DMS79 (cell line): ENCODE measurements around the gene CRACDL.

ENCODE experiments used
- DNase-seq: peaks from one replicate; lab custom pipeline; 2025; lab: John Stamatoyannopoulos, UW

Gene CRACDL

DNA sequence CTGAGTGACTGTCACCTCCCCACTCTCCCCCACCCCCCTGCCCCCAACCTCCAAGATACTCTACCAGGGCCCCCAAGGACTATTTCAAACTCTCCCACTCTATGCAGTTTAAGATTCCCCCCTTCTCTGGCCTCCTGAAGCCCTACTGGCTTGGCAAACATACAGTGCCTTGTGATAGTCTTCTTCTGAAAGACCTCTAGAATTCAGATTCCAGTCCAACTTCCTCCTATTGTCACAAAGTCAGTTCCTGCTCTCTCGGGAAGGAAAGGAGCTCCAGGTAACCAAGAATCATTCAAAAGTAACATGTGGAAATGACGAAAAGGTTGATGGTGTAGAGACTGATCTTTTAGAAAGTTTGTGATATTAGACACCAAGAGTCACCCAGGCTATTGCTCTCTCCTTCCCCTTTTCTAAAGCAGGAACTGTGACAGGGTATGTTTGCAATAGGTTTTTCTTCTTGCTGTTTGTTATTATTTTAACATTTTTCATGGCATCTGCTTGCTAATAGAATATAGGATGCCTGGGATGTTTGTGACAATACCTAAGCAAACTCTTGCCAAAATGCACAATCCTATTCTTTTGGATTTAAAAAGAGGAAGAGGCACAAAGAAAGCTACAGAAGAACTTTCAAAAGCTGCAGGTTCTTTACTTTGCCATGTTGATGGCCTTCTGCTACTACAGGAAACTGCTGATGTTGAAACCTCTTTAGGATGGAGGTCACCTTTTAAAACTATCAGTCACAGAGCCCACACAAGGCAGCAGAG lies 111.6 kb downstream of the CRACDL start:
- DNase-seq: no peak

DNA sequence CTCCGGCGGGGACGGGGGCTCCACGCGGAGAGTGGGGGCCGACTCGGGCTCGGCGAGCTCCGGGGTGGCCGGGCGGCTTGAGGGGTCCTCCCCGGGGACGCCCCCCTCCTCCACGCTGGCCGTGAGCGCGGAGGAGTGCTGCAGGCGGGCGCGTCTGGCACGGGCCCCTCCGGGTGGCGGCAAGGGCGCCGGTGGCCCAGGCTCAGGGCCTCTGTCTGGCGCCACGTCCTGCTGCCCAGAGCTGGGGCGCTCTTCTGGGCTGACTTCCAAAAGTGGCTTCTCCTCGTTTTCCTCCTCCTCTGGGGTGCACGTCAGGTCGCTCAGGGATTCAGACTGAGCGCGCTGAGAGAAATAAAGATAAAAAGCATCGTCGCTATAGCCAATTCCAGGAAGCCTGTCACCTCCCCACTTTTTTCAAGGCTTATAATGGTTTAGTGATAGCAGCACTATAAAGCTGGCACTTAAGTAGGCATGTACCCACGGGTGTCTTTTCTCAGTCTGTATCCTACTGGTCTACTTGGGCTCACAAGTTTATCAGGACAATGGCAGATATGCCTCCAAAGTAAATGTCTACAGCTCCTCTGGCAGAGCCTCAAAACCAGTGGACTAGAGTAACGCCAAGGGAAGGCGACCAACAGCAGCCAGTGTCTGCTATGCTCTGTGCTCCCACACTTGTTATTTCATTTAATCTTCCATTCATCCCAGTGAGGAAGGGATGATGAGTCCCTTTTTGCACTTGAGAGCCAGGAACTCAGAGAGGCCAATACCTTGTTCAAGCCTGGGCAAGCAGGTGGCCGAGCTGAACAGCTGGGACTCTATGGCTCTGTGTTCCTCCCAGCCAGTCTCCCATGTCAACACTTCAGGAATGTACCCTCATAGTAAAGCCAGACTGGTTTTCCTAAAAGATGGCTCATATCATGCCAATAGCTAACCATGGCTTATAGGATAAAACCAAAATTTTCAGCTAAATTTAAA lies 112.5 kb downstream of the CRACDL start:
- DNase-seq: no peak

DNA sequence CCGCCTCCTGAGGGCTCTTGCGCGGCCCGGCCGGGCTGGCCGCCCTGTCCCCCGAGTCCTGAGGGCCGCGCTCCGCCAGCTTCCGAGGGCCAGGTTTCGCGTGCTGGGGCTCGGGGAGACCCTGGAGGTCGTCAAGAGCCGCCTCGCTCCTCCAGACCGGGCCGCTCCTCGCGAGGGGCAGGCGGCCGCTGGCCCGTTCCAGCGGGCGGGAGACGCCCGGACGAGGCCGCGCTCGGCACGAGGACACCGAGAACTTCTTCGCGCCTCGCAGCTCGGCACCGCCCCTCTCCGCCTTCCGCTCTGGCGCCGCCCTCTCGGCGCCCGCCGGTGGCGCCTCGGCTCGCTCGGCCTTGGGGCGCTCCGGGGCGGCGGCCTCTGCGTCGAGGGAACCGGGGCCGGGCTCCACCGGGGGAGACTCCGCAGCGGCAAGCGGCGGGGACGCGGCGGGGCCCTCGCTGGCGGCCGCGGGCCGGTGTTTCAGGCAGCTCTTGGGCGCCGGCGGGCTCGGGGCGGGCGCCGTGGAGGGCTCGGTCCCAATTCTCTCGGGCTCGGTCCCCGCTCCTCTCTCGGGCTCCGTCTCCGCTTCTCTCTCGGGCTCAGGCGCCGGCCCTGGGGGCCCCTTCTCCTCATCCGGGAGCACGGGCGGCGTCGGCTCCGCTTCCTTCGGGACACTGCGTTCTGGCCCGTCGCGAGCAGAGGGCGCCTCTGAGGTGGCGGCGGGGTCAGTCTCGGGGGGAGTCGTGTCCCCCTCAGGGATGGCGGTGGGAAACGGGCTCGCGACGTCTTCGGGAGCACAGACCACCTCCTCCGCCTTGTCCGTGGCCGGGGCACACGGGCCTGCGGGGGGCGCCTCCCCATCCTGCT lies 113.5 kb downstream of the CRACDL start:
- DNase-seq: no peak

DNA sequence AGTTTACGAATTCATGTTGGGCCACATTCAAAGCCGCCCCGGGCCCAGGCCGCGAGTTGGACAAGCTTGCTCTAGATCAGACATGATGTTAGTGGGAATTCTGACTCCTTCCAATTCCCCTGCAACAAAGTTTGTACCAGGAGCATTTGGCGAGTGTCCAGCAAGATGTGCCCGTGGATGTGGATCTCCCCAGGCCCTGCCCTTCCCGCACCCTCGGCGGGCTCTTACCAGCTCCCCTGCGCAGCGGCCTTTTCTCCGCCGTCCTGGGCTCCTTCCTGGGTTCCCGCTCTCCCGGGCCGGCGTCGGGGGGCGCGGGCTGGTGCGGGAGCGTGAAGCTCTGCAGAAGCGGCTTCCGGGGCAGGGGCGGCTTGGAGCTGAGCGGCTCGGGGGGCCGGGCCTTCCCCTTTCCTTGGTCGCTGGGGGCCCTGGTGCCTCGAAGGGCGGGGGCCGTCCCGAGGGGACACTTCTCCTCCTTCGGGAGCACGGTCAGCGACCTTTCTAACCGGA lies 114.3 kb downstream of the CRACDL start:
- DNase-seq: no peak

DNA sequence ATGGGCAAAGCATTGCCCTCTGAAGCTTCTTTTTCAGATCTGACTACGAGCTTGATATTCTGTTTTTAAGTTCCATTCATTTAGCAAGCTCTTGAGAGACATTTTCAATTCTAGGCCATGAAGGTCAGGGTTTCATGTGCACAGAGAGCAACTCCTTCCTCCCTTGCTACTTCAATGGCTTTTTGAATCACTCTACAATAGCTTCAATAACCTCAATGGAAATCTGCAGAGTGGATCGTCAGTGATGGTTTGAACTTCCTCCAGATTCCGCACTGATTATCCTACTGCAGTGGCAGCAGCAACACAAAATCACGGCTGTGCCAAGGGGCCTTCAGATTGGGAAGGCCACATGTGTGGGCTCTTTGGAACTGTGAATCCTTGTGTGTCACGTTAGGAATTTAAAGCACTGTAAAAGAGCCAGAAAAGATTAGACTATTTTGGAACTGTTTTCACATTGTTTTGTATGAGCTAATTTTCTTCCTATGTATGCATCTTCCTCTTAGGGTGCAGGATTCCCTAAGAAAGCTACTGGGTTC lies 116.7 kb downstream of the CRACDL start:
- no peak for DNase-seq

DNA sequence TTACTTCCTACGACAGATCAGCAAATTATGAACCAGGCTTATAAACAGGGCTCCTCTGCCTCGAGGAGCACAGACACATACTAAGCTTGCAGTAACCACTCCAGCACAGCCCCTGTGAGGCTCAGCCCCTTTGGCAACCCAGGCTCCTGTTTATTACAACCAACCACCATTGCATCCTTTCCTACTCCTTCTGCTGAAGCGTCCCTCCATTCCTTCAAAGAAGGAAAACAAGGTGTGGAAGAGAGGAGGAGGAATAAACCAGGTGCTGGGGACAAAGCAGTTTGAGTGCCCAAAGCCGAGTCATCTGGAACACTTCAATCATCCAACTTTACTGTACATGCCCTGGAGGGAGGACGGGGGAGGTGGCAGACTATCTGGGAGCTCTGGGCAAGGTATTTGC lies 117.9 kb downstream of the CRACDL start:
- DNase-seq: no peak

DNA sequence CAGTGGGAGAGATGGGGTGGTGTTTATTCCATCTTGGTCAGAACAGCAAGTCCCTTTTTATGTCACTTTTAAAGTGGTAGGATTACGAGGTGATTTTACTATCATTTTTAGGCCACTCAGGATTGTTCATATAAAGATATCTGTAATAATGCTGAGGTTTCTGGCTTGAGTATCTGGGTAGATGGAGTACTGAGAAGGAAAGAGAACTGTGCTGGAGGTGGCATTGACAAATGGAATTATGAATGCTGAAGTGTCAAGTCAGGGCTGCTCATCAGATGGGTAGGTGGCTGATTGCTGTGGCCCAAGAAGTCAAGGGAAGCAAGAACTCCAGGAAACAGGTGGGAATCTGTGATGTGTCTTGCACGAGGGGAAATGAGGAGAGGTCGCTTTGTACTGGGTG lies 119.7 kb downstream of the CRACDL start:
- no peak for DNase-seq

DNA sequence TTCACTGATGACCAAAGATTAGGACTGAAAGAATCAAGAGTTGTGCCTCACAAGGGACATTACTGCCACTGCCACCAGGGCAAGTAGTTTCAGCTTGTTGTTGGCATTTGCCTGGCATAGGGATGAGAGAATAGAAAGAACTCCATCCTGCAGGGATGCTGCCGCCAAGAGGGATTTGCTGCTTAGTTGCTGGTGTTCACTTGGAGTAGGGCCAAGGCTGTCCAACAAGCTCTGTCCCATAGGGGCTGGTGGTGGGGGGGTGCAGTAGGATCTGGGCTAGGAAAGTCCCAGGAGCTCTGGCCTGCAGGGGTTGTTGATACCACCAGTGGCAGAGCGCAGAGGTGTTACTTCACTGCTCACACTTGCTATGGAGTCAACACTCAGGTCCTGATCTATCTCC lies 120.2 kb downstream of the CRACDL start:
- DNase-seq: no peak

DNA sequence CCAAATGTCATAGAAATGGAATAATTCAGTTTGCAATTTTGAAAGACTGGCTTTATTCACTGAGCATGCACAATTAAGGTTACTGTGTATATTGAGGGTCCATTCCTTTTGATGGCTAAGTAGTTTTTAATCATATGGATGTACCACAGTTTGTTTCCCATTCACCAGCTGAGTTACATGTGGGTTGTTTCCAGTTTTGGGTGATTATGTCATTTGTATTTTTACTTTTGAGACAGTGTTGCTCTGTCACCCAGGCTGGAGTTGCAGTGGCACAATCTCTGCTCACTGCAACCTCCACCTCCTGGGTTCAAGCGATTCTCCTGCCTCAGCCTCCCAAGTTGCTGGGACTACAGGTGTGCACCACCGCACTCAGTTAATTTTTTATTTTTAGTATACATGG lies 124.3 kb downstream of the CRACDL start:
- no peak for DNase-seq

DNA sequence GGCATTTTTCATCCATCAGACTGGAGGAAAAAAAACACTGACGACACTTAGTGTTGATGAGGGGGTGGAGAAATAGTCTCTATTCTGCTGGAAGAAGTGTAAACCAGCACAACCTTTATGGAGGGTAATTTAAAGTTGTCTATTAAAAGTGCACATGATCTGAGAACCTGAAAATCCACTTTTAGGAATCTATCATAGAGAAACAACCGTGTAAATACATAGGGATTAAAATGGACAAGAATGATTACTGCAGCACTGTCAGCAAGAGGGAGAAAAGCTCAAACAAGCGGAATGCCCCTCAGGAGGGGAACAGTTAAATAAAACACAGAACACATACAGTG lies 125.5 kb downstream of the CRACDL start:
- no peak for DNase-seq

DNA sequence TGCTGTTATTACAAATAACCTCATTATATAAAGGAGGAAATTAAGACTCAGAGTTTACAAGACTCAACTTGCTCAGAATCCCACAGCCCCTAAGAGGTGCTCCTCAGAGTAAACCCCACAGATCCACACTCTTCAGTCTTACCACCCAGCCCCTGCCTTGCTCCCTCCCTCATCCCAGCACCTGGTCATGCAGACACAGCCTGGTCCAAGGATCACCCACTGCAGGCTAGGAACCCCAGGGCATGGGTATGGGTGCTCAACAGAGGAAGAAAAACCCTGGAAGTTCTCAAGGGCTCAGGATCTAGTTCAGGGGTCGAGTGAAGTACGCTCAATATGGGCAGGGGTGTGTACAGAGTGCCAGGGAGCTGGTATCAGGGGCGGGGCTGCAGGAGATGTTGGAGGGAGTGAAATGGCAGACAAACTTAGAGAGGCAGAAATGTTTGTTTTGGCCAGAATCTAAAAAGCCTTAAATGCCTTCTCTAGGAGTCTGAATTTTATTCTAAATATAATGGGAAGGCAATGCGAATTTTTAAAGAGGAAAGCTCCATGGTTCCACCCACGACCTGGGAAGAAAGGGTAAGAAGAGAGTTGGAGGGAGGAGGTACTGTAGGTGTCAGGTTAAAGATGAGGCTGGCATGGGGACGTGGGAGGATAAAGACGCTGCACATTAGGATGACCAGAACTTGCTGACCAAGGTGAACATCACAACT lies 126.0 kb downstream of the CRACDL start:
- no peak for DNase-seq

DNA sequence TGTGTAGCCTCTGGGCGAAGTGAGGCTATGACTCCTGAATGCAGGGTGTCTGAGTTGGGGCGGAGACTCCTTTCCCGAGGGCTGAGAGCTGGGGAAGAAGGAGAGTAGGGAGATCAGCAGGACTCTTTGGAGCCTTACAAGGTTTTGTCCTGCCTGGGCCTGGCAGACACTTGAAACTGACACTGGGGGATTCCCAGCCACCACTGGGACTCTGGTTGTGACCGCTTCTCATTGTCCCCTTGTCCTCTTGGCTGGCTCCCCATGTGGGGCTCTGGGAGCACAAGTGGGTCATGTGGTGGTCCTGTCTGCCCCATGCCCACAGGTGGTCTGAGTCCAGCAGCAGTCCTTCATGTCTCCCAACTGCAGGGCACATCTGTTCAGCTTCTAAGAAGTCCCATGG lies 126.9 kb downstream of the CRACDL start:
- DNase-seq: no peak

DNA sequence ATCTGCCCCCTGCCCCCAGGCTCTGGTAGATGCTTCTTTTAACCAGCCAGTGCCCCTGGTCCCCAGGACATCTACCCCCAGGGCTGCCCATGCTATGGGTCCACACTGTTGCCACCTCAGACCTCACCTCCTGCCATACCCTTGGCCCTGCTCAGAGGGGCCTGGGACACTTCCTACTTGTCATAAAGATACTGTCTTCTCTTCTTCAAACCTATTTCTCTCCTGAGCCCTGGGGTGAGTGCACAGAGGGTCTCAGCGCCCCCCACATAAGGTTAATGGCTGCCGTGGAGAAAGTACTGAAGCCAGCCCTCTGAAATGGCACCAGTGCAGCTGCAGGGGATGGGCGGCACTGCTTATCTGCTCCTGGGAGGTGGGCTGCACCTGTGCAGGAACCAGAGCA lies 127.5 kb downstream of the CRACDL start:
- DNase-seq: no peak

DNA sequence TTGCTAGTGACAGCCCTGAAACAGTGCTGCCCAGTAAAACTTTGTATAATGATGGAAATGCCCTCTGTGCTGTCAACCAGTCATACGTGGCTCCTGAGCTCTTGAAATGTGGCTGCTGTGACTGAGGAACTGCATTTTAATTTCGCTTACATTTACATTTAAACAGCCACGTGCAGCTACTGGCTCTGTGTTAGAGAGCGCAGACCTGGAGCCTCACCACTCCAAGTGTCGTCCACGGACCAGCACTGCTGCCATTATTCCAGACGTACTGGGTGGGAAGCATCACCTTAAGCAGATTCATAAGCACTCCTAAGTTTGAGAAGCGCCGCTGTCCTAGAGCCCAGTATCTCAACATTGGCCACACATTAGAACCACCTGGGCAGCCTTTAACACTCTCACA lies 128.1 kb downstream of the CRACDL start:
- DNase-seq: no peak

DNA sequence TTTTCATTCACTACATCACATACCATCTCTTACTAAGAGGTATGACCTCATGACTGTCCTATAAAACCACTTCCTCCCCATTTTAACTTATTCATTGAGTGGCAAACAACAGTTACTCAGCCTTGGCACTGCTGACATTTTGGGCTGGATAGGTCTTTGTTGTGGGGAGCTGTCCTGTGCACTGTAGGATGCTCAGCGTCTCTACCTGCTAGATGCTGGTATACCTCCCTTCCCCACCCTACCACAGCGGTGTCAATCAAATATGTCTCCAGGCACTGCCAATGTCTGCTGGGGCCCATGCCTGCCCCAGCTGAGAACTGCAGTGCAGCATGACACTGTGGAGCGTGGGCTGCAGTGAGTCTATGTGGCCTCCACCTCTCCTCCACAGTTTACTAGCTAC lies 128.8 kb downstream of the CRACDL start:
- no peak for DNase-seq

DNA sequence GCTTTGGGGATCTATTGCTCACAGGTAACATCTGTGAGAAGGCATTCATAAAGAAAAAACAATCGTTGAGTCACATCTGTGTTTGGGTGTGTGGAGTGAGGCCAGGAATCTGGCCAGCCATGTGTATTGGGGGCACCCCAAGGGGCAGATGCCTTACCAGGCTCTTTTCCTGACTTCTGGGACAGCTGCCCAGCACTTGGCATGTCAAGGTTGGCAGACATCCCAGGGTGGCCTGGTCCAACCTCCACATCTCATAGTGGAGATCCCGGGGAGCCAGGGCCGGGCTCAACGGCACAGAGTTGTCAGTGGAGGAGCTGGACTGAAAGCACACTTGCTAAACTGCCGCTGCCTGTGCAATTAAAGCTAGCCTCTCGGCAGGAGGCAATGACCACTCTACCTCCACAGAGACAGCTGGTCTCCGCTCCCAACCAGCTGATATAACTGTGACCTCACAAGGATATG lies 129.8 kb downstream of the CRACDL start:
- peak; percentile 74 for DNase-seq

DNA sequence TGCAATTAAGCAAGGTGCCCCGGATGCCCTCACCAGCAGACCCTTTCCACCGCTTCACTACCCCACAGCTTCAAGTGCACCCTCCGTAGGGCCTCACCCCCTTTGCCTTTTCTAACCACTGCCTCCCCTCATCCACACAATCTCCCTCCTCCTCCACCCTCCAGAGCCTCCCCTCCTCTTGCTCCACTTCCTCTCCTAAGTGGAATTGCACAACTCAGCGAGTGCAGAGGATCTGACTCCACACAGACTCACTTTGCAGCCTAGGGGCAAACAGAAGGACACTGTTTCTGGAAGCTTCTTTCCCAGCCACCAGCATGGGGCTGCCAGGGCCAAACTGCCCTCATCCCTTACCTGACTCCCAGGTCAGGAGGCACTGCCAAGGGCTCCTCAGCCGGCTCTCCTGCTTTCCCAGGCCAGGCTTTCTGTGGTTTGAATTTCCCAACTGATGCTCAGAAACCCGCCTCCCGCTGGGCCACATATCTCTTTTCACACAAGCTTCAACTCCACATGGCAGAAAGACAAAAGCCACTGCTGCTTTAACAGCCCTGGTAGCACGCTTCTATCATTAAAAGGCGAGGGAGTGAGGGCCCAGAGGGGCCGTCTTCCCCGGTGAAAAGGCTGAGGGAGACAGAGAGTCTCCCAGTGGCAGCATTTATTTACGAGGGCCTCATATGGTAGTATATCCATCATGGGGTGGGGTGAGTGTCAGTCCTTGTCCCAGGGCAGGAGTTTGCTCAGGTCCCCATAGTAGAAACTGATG lies 130.4 kb downstream of the CRACDL start:
- peak; percentile 12 for DNase-seq

DNA sequence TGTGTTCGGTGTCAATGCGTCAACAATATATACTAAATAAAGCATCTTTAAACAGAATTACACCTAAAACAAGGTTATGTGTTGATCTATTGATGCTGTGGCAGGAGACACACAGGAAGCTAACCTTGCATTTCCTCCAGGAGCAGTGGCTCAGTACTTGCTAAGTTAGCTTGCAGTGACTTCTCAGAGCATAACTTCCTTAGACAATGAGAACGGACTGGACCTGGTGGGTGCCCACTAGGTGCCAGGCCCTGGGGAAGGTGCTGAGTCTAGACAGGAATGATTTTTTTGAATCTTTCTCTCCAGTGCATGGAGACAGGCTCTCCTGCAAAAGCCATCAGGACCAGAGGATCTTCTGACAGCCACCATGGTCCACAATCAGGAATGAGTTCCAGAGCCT lies 131.3 kb downstream of the CRACDL start:
- no peak for DNase-seq

DNA sequence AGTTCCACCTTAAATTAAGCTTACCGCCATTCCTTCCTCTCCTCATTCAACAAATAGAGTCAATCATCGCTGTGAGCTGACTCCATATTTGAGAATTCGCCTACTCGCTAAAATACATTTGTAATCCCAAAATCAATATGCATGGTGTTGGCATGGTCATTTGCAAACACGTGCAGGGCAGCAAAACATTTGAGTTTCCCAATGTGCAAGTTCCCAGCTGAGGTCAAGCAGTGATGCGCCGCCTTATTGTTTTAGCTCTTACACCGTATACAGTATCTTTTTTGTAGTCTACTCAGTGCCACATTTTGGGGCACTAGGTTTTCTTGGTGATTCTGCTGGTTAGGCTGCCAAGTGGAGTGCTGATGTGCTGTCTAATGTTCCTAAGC lies 131.8 kb downstream of the CRACDL start:
- no peak for DNase-seq
